GM18519 (cell line): ENCODE measurements around the gene MGLL.
"Not testable (repeated sequence)": the region's sequence is repeated elsewhere in the genome, so short reads cannot be mapped to it uniquely, and the experiment has no call there.

Experiments
- ATAC-seq: cut with Tn5 transposase; IDR thresholded peaks from one replicate; pipeline ENCODE4 v1.9.1; 2021; ENCODE audit warnings: mild to moderate bottlenecking, moderate library complexity; ENCODE audit not compliant: unreplicated experiment, low FRiP score

Gene MGLL

DNA sequence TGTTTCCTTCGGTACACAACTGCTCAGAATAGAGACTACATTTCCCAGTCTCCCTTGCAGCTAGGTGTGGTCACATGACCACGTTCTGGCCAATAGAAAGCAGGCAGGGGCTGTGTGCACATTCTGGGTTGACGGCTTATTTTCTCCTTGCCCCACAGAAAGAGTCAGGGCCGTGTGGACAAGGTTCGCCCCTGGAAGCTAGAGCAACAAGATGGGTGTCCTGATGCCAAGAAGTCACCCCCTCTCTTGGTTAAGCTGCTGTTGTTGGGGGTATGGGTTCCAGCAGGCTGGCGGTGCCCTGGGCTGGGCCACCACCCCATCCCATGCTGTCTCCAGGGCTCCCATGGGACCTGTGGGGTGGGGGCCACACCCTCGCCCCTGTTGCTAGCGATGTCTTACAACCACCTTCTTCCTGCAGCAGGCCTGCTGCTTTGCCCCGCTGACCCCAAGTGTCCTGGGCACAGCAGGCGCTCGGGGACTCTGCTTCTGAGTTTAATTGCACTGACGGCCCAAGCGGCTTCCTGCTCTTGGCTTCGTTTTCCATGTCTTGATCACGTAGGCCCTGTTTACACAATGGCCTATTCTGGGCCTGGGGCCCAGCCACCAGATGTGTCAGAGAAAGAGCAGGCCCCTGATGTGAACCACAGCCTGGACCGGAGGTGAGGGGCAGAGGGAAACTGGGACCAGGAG is 124.6 kb downstream of the MGLL start:
- no peak for ATAC-seq

DNA sequence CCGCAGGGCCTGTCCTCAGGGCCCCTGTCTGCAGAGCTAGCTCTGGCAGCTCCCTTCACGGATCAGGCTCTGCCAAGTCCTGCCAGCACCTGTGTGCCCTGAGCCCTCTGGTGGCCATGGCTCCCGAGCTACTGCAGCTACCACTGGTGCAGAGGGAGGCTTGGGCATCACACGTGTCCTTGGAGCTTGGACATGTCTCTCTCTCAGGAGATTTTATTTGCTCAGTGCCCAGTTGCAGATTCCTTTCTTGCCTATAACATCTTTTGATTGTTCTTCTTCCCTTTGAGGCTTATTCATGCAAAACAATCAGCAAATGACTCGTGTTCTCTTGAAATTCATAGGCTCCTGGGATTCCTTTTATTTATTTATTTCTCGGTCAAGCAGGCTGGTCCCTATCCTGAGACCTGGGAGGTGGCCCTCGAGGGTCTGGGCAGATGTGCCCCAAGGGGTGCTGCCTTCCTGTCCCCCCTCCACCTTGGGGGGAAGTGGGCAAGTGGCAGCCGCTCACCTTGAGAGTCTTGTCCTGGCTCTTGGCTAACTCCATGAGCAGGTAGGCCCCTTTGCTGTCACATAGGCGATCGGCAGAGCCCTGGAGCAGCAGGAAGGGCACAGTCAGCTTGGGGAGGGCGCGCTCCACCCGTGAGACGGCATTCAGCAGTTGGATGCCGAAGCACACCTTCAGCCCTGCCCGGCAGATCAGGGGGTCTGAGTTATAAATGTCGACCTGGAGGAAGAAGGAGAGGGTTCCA is 127.7 kb downstream of the MGLL start:
- ATAC-seq, result no peak

DNA sequence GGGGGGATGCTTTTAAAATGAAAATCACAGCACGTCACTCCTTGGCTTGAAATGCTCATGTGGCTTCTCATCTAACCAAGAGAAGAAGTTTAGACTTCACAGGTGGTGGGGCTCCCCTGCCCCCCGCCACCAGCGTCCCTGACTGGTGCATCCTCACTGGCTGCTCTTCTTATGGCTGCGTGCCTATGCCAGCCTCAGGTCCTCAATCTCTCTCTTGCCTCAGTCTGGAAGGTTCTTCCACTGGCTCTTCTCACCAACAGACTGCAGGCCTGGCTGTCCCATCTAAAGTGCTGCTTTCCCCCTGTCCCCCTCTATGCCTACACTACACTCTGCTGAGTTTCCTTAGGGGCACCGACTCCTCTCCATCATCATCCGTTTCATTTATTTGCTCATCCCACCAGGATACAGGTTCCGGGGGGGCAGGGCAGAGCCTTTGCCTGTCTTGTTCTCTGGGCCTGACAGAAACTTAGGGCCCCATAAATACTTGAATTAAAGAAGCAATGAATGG is 128.9 kb downstream of the MGLL start:
- ATAC-seq, result no peak

DNA sequence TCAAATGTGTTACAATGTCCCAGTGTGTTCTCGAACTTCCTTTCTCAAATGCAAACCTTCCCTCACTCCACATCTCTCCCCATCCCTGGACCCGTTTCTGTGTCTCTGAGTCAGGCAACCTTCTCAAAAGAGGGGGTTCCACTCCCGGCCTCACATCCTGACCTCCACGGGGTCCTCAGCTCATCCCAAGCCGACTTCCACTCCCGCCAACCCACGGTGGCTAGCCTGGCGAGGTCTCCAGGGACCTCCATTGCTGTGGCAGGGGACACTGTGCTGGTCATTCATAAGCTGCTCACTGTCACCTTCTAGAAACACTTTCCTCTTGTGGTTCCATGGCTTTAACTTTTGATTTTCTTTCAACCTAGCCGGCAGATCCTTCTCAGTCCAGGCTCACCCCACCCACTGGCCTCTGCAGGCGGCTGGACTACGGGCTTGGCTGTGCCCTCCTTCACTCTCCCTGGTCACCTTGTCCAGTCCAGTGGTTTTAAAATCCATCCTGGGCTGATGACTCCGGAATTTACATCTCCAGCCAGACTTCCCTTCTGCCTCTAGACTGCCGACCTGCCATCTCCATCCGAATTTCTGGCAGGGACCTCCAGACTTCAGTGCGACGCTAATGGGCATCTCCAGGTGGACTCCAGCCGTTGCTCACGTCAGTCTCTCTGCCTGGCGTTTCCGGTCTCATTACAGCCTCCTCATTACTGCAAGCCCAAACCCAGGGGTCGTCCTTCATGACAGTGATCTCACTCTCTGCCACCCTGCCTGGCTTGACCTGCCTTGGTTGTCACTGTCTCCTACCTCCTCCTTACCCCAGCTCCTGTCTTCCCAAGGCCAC is 129.6 kb downstream of the MGLL start:
- no peak for ATAC-seq

DNA sequence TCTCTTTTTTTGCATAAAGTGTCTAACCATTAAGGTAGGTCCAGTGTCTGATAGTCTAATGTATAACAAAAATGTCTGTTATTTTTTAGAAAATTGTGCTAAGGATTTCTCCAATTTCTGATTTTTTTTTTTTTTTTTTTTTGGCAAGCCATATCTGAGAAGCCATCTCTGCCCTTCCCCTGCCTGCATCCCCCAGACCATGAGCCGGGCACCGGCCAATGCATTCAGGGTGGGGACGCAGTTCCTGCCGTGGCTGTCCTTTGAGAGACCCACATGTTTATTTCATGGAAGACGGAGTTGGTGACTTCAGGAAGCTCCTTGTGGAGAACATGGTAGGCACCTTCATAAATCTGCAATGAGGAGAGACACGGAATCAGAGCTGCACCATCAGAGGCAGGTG is 130.3 kb downstream of the MGLL start:
- ATAC-seq, result no peak

DNA sequence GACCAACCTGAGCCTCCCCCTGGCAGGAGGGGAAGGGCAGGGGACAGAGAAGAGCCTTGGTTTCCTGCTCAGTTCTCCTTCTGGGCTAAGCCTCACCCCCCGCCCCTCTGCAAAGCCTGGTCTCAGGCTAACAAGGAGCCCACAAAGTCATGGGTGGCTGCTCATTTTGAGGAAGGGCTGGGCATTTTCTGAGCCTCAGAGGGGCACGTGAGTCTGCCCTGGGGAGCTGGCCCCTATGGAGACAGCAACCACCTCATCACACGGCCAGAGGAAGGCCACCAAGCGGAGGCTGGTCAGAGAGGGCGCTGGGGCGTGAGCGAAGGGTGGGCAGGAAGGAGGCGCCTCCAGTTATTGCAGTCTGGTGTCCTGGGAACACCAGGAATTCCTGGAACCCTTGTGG is 130.8 kb downstream of the MGLL start:
- no peak for ATAC-seq

DNA sequence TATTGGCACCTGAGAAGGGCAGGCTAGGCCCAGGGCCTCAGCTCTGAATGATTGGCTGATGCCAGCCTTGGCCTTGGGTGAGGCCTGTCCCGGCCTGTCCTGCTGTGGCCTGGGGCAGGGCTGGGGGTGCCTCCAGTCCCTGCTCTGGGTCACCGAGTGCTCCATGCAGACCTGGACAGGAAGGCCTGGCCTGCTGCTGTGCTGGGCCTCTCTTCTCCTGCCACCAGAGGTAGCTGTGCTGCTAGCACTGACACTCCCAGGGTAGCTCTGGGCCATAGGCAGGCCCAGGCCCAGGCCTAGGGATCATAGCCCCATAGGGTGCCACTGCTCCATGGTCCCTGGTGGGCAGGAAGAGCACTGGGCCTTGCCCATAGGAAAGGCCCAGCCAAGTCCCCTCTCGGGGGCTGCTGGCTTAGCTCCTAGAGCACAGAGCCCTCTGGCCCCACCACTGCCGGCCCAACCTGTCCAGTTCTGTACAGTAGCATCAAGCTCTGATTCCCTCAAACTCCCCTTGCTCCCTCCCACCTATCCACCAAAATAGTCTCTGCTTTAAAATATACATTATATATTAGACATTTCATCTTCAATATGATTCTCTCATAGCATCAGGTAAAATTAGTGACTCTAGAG is 131.4 kb downstream of the MGLL start:
- ATAC-seq, result no peak

DNA sequence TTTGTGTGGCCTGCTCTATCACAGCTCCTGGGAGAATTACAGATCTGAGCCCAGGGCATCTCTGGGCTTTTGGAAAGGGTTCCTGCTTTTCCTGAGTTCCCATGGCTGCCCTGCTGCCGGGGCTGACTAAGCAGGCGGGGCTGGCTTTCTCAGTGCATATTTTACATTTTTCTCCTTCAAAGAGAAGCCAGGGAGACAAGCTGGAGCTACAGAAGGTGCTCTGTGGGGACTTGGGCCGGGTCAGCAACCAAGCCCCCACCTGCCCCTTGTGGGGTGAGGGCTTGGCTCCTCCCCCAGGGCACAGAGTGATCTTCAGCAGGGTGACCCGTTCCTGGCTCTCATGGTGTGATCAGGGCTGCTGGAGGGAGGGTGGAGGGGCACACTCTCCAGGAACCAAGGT is 132.2 kb downstream of the MGLL start:
- ATAC-seq, result no peak

DNA sequence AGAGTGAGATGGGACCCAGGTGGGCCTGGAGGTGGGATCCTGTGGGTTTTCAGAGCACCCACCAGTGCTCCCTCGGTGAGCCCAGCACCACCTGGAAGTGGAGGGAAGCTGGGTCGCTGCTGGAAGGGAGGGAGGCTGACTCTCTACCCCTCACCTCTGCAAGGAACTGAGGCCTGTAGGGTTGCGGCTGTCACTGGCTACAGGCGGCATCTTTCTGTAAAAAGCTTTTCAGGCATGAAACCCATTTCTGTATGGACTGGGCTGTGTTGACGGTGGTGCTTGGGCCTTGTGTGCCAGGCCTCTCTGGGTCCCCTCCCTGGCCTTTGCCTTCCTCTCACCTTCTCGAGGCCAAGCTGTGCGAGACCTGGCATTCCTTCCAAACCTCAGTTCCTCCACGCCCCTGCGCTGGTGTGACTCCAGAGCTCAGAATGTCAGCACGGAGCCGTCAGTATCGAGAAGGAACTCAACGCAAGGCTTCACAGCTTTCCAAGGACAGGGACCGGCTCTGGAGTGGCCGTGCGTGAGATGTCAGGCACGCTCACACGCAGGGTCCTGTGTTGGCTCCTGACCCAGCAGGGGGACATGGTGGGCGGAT is 133.0 kb downstream of the MGLL start:
- ATAC-seq, result no peak

DNA sequence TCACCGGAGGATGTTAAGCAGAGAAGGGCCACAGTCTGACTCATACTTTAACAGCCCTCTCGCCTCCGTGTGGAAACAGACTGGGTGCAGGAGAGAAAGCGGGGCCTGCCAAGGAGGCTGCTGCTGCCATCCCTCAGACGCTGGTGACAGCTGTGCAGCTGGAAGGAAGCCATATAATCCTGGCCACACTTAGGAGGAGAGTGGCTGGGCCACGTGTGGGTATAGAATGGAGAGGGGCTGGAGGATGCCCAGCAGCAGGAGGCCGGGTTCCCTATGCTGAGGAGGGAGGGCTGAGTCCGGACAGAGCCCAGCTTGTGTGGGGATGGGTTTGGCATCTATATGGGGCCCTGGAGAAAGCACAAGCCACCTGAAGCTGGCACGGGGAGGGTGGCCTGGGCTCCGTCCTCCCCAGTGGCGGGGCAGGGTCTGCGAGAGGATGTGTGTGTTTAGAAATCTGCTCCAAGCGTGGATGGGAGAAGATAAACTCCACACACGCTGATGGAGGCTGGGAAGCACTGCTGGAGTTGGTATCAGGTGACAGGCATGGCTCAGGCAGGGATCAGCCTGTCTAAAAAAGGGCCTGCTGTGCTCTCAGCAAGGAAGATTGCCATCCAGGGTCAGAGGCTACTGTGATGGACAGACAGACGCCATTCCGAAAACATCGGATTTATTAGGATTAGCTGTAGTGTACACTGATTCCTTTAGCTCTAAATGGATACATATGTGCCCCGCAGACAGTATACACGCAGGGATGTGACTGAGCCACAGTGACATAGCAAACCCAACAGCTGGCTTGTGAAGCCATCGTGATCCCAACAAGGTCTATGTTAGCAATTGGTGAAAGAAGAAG is 133.7 kb downstream of the MGLL start:
- no peak for ATAC-seq

DNA sequence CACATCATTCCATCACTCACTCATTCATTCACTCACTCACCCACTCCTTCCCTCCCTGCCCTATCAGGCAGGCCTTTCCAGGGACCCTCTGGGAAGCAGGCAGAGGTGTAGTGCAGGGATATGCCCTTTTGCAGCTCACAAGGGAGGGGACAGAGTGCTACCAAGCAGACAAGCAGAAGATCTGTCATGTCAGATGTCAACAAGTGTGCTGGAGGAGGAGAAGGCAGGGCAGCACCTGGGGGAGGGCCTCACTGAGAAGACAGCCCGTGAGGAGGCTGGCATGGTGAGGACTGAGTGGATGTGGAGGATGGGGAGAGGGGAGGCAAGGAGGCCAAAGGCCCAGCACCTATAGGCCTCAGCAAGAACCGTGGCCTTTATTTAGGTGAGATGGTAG is 134.3 kb downstream of the MGLL start:
- ATAC-seq, result no peak

DNA sequence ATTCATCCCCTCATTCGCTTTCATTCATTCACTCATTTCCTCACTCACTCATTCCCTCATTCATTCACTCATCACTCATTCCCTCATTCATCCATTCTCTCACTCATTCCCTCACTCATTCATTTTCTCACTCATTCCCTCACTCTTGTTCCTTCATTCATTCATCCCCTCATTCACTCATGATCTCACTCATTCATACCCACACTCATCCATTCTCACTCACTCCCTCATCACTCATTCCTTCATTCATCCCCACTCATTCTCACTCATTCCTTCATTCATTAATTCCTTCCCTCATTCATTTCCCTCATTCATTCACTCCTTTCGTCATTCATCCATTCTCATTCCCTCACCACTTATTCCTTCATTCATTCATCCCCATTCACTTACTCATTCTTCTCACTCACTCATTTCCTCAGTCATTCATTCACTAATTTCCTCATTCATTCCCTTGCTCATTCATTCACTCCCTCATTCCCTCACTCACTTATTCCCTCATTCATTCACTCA is 135.0 kb downstream of the MGLL start:
- no peak for ATAC-seq

DNA sequence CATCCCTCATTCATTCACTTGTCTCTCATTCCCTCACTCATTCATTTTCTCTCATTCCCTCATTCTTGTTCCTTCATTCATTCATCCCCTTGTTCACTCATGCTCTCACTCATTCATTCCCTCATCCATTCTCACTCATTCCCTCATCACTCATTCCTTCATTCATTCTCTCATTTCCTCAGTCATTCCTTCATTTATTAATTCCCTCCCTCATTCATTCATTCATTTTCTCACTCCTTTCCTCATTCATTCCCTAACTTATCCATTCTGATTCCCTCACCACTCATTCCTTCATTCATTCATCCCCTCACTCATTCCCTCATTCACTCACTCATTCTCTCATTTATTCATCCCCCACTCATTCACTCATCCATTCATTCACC is 135.8 kb downstream of the MGLL start:
- ATAC-seq, result no peak

DNA sequence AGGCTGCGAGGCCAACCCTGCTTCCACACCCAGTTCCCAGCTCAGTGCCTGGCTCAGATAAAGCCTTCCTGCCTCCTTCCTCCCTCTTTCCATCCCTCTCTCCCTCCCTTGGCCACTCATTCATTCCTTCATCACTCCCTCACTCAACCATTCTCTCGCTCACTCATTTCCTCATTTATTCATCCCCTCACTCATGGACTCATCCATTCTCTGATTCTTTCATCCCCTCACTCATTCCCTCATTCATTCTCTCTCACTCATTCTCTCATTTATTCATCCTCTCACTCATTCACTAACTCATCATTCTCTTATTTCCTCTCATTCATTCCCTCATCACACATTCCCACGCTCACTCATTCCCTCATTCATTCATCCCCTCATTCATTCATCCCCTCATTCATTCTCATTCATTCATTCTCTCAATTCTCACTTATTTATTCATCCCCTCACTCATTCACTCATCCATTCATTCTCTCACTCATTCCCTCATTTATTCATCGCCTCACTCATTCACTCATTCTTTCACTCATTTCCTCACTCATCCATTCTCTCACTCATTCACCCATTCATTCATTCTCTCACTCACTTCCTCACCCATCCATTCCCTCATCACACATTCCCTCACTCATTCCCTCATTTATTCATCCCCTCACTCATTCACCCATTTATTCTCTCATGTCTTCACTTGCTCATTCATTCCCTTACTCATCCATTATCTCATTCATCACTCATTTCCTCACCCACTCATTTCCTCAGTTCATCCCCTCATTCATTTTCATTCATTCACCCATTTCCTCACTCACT is 136.4 kb downstream of the MGLL start:
- no peak for ATAC-seq

DNA sequence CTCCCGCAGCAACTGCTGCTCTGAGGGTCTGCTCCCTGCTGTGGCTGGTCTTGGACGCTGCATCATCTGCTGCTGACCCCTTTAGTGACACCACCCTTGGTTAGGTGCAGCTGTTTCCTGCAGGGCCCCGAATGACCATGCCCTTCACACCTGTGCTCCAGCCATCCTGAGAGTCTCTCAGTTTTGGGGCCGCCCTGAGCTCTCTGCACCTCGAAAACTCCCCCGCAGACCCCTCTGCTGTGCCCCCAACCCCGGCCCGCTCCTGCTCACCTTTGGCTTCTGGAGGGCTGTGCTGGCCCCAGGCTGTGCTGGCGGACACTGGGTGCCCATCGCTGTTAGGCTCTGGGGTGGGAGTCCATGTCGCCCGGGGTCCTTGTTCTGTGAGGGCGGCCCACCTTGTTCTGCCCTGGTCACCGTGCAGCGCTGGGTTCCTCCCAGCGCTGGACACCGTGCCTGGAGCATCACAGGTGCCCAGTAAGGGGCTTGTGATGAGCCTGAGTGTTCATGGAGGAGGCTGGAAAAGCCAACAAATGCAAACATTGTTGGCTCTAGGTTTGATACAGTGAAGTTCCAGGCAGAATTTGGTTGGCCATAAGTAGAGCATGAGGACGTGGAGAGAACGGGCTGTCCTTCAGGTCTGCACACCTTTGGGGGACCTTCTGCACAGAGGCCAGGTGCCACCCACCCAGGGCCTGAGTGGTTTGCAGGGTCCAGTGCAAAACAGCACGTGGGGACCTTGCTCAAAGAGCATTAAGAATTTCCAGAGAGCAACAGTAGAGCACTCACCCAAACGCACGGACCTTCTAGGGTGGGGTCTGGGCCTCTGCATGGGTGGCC is 137.2 kb downstream of the MGLL start:
- ATAC-seq, result no peak

DNA sequence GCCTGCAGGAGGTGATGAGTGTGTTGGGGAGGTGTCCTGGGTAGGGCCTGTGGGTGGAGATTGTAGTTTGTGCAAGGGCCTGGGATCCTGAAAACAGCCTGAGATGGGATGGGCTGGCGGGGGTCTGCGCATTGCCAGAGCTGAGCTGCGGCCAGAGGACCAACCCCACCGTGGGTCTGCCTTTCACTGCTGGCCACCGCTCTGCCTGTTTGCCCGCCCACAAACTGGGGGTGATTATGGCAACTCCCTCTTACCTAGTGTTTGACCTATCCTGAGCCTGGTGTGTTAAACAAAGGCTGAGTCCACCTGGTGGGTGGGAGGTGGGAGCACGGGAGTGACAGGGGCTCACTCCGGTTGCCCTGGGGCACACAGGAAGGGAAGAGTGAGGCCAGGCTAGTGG is 139.8 kb downstream of the MGLL start:
- ATAC-seq, result no peak

DNA sequence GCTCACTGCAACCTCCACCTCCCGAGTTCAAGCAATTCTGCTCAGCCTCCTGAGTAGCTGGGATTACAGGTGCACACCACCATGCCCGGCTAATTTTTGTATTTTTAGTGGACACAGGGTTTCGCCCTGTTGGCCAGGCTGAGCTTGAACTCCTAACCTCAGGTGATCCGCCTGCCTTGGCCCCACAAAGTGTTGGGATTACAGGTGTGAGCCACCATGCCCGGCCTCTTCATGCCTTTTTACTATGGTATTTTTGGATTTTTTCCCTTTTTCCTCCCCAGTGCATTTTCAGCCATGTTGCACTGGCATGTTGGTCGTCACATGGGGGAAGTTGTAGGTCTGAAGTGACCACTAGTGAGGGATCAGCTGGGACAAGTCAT is 140.2 kb downstream of the MGLL start:
- ATAC-seq, result not testable (repeated sequence)

DNA sequence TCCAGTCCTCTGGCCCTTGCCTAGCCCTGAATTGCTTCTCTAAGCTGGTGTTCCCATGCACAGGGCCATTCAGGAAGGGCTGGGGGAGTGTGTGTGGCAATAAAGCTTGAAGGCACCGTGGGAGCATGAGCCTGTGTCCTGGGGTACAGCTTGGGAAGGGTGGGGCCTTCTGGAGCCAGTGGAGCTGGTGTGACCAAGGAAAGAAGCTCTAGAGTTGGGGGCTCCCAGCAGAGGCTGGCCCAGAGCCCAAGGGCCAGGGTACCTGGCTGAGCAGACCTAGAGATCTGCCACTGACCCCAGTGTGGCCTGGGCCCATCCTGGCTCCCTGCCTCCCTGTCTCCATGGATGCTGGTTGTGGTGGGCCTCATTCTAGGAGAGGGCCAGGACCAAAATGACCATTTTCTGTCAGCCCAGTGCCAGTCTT is 141.5 kb downstream of the MGLL start:
- no peak for ATAC-seq
